Uterus (tissue), 4 donors: Measurements from ENCODE around the gene RNF175. TPM values are rescaled to one million over a fixed set of nuclear protein-coding genes. Genes with fewer than 3 reads are reported as not detected.
"Not testable (repeated sequence)": the region's sequence is repeated elsewhere in the genome, so short reads cannot be mapped to it uniquely, and the experiment has no call there.

Experiments
- DNase-seq, 2 donors: peaks; one replicate each; pipeline ENCODE4 v3.0.0-alpha.2; 2019 to 2020
- H3K27ac ChIP-seq, 2 donors: fragments of 200-600 bp; sonication (generic); 1 replicate in 1 of 2; 2 replicates in 1 of 2; pipeline ENCODE4 v1.5.1; 2016 to 2018
- H3K27me3 ChIP-seq, 2 donors: fragments of 200-600 bp; sonication (generic); one replicate each; pipeline ENCODE4 v1.5.1; 2018 to 2019; ENCODE audit warnings: control low read depth in 1 of 2
- H3K36me3 ChIP-seq, 2 donors: fragments of 200-600 bp; sonication (generic); one replicate each; pipeline ENCODE4 v1.5.1; 2019; ENCODE audit warnings: control low read depth in 1 of 2
- H3K4me1 ChIP-seq, 2 donors: fragments of 200-600 bp; sonication (generic); one replicate each; pipeline ENCODE4 v1.5.1; 2018 to 2019; ENCODE audit warnings: control low read depth in 1 of 2
- H3K4me3 ChIP-seq, 2 donors: fragments of 200-600 bp; sonication (generic); 1 replicate in 1 of 2; 2 replicates in 1 of 2; pipeline ENCODE4 v1.5.1; 2018 to 2019; ENCODE audit warnings: mild to moderate bottlenecking in 1 of 2
- H3K9me3 ChIP-seq, 2 donors: fragments of 200-600 bp; sonication (generic); one replicate each; pipeline ENCODE4 v1.5.1; 2019; ENCODE audit warnings: control low read depth in 1 of 2
- CTCF ChIP-seq, 4 experiments: fragments of 200-600 bp in 2 of 4; fragments of 450-650 bp in 2 of 4; sonication (generic) in 2 of 4; IDR thresholded peaks; one replicate each; pipeline ENCODE4 v1.5.1; 2016 to 2019; ENCODE audit warnings: antibody characterized with exemption in 4 of 4, mild to moderate bottlenecking in 2 of 4, moderate library complexity in 1 of 4
- POLR2A ChIP-seq, 2 donors: fragments of 450-650 bp; IDR thresholded peaks; one replicate each; pipeline ENCODE4 v1.6.1; 2016; ENCODE audit warnings: antibody characterized with exemption in 2 of 2, mild to moderate bottlenecking in 1 of 2, moderate library complexity in 1 of 2
- intact Hi-C: fragments of 100-400 bp; cut with DNase I; formaldehyde crosslinking; loops from one replicate; pipeline ENCODE4 v1.15.1; 2023; ENCODE audit warnings: low total_unique reads
- total RNA-seq, 4 donors: library from RNA; depleted of rRNA in 3 of 4; stranded (reverse); fragments of >200 nt in 3 of 4; gene quantifications; one replicate each; pipeline versions ENCODE4 v1.1.0 to v1.2.4, GENCODE V29; 2014 to 2023
- donor health status: DM: yes; HTN: yes; CAD: no.

The RNF175 gene
- total RNA-seq, 4 donors from 2014 or later, result 3.9 TPM; not detected in 3

DNA sequence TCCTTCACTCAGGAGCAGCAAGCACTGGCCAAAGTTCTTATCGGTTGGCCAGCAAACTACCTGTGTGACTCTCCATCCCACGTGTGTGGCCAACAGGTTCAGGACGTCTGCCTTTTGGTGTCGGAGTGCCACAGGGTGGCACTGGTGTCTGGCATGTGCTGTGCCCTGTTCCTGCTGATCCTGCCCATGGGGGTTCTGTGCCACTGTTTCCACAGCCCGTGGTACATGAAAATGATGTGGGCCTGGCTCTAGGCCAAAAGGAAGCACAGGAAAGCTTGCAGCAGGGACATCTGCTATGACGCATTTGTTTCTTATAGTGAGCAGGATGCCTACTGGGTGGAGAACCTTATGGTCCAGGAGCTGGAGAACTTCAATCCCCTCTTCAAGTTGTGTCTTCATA, 80.3 kb downstream of the RNF175 start:
- H3K4me1 ChIP-seq, result no peaks in the 10 kb centered on the region
- H3K4me3 ChIP-seq, result no peak overlapping the region
- H3K36me3 ChIP-seq, result no peaks in the 10 kb centered on the region
- TF ChIP-seq POLR2A (IDR thresholded peaks at IDR 0.05) (no peak), CTCF (IDR thresholded peaks at IDR 0.05) (no peak)
- DNase-seq, result no peak
- intact Hi-C loops, result no loop called here
- H3K27me3 ChIP-seq, result no peaks in the 10 kb centered on the region
- no peaks in the 10 kb centered on the region for H3K9me3 ChIP-seq
- no peak overlapping the region for H3K27ac ChIP-seq

DNA sequence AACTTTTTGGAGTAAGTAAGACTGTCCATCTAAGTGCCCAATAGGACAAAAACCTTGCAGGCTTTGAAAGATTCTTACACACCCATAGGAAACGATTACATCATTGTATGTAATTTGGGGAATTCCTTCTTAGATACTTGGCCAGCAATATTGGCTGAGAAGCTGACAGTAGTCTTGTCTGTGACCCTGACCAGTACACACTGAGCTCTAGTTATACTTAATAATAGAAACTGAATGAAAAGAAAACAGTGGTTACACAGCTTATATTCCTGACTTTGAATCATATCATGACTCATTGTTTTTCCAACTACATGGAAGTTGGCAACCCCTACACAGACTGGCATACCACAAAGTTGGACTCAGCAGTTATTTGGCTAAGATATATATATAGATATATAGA, 82.8 kb downstream of the RNF175 start:
- Histone ChIP-seq H3K4me1 (no peaks in the 10 kb centered on the region), H3K27me3 (no peaks in the 10 kb centered on the region), H3K4me3 (no peak overlapping the region), H3K9me3 (no peaks in the 10 kb centered on the region), H3K36me3 (no peaks in the 10 kb centered on the region), H3K27ac (no peak overlapping the region)
- TF ChIP-seq POLR2A (IDR thresholded peaks at IDR 0.05) (no peak), CTCF (IDR thresholded peaks at IDR 0.05) (no peak)
- intact Hi-C loops, result no loop called here
- DNase-seq, result no peak

GRCh38 chr4:153676486-153676885, 83.3 kb downstream of the RNF175 start:
- no peak overlapping the region for H3K27ac ChIP-seq

DNA sequence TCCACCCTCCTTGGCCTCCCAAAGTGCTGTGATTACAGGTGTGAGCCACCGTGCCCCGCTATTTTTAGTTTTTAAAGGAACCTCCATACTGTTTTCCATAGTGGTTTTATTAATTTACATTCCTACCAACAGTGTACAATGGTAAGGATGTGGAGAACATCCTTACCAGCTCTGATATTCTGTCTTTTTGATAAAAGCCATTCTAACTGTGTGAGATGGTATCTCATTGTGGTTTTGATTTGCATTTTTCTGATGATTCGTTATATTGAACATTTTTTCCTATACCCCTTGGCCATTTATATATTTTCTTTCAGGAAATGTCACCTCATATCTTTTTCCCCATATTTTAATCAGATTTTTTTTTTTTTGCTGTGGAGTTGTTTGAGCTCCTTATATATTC, 90.0 kb downstream of the RNF175 start:
- H3K4me3 ChIP-seq, result no peak overlapping the region
- TF ChIP-seq CTCF (IDR thresholded peaks at IDR 0.05), result no peak
- no peak for TF ChIP-seq POLR2A (IDR thresholded peaks at IDR 0.05)
- no peak overlapping the region for H3K27ac ChIP-seq
- DNase-seq, result no peak
- intact Hi-C loops, result no loop called here
- H3K36me3 ChIP-seq, result no peaks in the 10 kb centered on the region
- no peaks in the 10 kb centered on the region for H3K4me1 ChIP-seq
- no peaks in the 10 kb centered on the region for H3K9me3 ChIP-seq
- no peaks in the 10 kb centered on the region for H3K27me3 ChIP-seq

More at GRCh38 chr4:153676486-153676885, 83.3 kb downstream of the RNF175 start:
- H3K4me1 ChIP-seq, result no peaks in the 10 kb centered on the region
- no peaks in the 10 kb centered on the region for H3K9me3 ChIP-seq
- TF ChIP-seq CTCF (IDR thresholded peaks at IDR 0.05), result no peak
- TF ChIP-seq POLR2A (IDR thresholded peaks at IDR 0.05), result no peak
- H3K36me3 ChIP-seq, result no peaks in the 10 kb centered on the region
- no peaks in the 10 kb centered on the region for H3K27me3 ChIP-seq
- no peak for DNase-seq
- H3K4me3 ChIP-seq, result no peak overlapping the region
- intact Hi-C loops, result no loop called here

- TF ChIP-seq CTCF (IDR thresholded peaks at IDR 0.05), result no peak
- no peak for TF ChIP-seq POLR2A (IDR thresholded peaks at IDR 0.05)
- H3K9me3 ChIP-seq, result no peaks in the 10 kb centered on the region
- H3K4me3 ChIP-seq, result no peak overlapping the region
- no peaks in the 10 kb centered on the region for H3K36me3 ChIP-seq
- no peak for DNase-seq
- no peaks in the 10 kb centered on the region for H3K4me1 ChIP-seq
- intact Hi-C loops, result no loop called here
- no peak overlapping the region for H3K27ac ChIP-seq
- no peaks in the 10 kb centered on the region for H3K27me3 ChIP-seq
Observed at GRCh38 chr4:153668647-153669046, 91.2 kb downstream of the RNF175 start.

- H3K9me3 ChIP-seq, DNase-seq, H3K27ac ChIP-seq, H3K36me3 ChIP-seq, H3K4me3 ChIP-seq, intact Hi-C loops, H3K27me3 ChIP-seq, H3K4me1 ChIP-seq: not testable (repeated sequence)
Observed at GRCh38 chr4:153666505-153666904, 93.3 kb downstream of the RNF175 start.
